ENCODE data around the gene UCHL1.

UCHL1 gene

DNA sequence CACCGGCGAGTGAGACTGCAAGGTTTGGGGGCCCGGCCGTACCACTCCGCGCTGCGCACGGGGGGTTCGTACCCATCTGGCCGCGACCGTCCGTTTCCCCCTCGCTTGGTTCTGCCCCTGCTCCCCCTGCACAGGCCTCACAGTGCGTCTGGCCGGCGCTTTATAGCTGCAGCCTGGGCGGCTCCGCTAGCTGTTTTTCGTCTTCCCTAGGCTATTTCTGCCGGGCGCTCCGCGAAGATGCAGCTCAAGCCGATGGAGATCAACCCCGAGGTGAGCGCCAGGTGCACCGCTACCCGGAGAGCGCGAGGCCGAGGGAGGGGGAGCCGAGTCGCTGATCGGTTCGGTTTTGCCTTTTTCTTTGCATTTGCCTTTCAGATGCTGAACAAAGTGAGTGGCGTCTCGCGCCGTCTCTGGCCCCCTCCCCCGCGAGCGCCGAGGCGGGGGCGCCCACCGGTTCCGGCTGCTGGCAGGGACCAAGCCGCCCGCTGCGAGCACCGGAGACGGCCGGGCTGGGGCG is at the start of gene UCHL1:
Gene UCHL1 (plus strand): TSS at position 189 of the 517 bp plus-strand sequence. CDS start 49 bp downstream, at position 238.
- no peak for DNase-seq

DNA sequence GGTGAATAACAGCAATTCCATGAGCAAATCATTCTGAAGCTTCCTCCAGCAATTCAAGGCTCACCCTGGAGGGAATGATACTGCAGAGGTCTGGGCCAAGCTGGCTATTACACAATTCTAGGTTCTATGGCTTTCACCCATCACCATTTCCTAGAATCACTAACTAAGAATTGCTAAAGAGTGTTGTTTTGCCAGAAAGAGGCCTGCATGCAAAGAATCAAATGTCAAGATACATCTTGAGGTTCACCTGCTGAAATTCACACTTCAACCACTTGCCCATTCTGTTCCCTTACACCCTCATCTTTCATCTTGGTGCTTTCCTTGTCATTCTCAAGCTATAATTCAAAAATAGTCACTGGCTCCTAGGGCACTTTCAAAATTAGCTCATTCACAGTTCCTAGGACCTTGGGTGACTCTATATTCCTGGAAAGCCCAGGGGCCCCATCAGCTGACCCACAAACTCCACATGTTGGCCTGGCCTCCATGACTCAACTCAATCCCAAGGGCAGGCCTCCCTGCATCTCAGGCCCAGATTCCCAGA is 49.4 kb upstream of the UCHL1 start:
- DNase-seq = no peak

DNA sequence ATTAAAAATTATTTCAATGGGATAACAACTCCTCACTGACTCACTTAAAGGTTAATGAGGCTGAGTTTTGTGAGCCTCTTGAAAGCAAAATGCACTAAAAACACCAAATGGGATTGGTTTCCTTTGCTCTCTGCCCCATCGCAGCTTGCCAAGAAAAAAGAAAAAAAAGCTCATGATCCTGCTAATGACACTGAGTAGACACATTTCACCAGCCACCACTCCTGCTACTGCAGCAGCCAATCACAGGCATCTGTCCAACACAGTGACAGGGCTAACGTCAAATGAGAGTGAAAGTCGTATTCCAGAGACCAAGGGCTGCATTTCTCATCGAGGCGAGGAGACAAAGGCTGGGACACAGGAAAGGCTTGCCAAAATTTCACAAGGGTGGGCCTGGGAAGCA is 47.5 kb upstream of the UCHL1 start:
- no peak for DNase-seq

DNA sequence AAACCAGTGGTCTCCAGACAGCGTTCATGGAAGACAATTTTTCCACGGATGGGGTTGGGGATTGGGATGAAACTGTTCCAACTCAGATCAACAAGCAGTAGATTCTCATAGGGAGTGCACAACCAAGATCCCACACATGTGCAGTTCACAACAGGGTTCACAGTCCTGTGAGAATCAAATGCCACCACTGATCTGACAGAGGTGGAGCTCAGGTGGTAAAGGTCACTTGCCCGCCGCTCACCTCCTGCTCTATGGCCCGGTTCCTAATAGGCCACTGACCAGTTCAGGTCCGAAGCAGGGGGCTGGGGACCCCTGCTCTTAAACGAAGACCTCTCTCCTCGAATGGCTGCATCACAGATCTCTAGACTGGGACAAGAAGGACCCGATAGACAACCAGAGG is 46.8 kb upstream of the UCHL1 start:
- DNase-seq = no peak

DNA sequence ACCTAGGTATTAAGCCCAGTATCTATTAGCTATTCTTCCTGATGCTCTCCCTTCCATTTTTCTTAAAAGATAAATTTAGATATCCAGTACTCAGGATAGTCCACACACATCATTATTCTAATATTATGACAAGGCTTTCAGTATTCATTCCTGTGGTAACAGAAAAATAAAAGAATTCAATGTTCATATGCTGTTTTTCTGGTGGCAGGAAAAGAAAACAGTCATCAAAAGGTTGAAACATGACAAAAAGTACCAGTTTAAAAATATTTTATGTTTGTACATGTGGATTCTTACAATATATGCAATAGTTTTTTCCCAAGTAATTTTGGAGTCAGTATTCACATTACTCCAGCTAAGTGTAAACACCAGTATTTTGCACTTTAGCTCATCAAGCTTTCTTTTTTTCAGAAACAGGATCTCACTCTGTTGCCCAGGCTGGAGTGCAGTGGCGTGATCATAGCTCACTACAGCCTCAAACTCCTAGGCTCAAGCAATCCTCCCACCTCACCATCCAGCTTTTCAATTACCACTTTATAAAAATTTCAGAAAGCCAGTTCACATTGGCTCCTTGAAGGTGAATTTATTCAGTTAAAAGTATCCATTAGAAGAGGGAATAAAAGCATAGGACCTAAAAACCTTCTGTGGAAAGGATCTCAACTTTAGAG is 44.6 kb upstream of the UCHL1 start:
- no peak for DNase-seq

DNA sequence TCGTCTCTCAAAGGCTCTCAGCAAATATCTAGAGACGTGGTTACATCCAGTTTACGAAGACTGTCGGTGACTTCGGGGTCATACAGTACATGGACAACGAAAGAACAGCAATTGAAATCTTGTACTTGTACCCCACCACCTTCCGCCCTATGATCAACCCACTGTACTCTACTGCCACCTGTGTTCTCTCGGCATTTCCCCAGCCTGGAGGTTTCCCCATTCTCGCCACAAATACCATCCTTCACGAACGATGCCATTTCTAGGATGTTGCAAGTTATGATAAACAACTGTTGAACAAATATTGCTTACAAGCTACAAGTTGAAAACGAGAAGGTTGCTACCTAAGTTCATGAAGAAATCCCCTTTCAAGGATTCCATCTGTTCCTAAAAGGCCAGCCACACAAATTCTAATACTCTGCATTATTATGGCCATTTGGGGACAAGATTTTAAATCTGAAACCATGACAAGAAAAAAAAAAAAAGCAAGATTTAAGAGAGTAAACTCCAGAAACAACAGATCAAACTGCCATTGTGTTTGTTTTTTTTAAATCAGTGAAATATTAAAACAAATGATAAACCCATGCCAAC is 44.0 kb upstream of the UCHL1 start:
- DNase-seq = peak in 1 of 2 donors; percentile 4

DNA sequence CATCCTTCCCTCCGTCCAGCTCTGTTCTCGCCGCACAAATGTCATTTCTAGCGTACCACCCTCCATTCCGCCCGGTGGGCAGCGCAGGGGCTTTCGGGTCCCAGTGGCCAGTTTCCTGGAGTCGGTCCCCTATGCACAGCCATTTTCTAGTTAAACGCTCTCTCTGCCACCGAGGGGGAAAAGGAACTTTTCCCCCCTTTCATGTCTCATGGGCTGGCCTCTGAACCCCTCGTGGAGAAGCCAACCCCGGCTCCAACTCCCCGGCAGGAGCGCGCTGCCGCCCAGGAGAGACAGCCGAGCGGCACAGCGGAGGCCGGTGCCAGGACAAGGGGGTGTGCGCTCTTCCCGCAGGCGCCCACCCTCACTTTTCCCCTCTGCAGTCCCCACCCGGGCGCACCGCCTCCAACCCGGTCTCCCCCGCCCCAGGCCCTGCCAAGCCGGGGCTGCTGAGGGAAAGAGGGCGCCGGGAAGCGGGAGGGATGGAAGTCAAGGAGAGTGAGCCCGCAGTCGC is 43.0 kb upstream of the UCHL1 start:
- no peak for DNase-seq

DNA sequence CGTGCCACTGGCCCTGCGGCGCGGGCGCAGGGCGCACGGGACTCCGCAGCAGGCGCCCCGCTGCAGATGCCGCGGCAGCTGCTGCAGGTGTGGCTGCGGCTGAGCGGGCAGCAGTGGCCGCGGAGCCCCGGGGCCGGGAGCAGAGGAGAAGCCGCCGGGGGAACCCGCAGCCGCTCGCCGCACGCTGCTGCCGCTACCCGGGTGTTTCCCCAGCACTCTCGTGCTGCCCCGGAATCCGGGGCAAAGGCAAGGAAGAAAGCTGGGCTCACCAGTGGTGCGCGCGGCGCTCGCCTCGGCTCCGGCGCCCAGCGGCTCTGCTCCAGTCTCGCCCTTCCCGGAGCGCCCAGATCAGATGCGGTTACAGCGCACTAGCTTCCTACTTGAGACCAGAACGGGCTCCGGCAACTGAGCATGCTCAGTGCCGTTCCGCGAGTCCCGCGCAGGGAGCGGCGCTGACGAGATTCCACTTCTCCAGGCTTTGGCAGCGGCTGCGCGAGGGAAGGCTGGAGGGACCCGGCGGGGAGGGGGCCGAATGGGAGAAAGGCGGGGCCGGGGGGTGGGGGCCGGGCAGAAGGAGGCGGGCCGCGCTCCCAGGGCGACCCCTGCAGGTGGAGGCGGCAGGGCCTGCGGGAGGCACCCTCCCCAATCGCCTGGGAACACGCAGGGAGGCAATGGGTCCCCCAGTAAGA is 42.4 kb upstream of the UCHL1 start, which contains the start of gene APBB2:
Gene APBB2 (minus strand): TSS at position 407 of the 689 bp plus-strand sequence. CDS start 181,288 bp downstream, outside the sequence.
- peak; percentile 17 to 22 for DNase-seq

DNA sequence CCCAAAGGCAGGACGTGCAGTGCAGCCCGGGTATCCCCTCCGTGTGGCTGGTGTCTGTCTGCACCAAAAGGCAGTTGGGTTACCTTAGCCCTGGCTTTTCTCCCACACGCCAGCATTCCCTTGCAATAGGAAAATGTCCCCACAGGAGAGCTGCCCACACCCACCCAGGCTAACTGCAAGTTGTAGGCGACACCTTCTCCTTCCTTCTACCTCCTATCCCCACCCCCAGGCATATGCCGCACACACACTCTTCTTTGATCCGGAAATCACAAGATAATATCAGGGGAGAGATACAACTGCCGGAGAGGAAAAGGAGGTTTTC is 41.9 kb upstream of the UCHL1 start:
- DNase-seq = no peak

DNA sequence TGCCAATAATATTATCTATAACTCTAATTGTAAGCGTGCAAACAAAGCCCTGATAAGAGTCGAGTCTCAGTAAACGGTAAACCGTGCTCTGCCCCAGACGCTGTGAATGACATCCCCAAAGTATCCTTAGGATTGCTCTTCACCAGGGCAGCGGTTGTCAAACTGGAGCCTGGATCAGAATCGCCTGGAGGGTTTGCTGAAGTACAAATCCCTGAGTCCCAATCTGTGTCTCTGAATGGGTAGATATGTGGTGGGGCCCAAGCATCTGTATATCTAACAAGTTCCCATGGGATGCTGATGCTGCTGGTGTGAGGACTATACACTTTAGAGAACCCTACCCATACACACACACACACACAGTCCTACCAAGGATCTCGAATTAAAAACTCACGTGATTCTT is 41.6 kb upstream of the UCHL1 start:
- DNase-seq = no peak

DNA sequence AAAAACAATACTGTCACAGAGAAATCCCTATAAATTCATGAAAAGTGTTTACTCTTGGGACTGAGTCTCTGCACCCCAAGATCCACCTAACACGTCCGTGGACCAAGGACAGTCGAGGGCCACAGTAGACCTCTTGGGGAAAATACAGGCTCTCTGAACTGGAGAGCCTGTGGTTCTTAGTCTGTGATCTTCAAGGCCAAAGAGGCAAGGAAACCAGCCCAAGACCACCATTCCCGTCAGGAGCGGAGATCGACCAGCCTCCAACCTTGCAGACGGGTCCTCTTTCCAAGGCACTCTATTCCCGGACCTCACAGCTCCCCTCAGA is 40.8 kb upstream of the UCHL1 start:
- DNase-seq = no peak

DNA sequence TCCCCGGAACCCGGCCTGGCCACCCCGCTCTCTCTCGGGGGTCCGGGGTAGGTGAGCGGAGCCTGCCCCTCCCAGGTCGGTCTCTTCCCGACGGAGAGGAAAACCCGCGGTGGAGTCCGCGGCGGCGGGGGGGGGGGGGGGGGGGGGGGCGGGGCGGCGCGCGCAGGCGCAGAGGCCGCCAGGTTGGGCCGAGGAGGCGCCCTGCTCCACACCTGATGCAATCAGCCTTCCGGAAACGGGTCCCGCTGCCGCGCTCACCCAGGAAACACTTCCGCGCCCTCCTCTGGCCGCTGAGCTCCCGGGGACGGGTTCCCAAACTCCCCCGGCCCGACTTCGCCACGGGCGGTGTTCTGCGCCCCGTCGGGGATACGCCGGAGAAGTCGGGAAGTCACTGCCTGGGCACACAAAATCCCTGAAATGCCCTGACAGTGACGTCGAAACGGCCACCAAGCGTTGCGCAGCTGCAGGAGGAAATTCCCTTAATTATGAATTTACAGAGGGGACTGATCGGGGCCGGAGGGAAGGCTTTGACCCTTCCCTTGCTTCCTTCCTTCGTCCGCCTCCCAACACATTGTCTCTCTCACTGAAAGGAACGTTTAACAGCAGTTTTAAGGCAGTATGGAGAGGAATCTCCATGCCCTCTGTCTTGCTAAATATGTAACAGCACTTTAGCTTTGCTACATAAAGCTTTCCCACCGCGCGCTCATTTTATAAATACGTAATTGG is 40.3 kb upstream of the UCHL1 start:
- peak in 1 of 2 donors; percentile 31 for DNase-seq

DNA sequence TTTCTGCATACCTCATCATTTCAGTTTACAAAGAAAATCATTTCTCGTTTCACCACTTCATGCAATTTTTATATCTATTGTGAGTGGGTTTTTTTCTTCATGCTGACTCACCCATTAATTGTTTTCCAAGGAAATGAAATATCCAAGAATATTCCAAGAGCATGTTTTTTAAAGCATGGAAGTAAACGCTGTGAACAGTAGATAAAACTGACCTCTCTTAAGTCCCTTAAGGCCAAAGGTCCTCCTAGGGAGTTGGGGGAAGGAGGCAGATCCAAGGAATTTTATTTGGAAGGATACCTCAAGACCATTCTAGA is 39.8 kb upstream of the UCHL1 start:
- no peak for DNase-seq

DNA sequence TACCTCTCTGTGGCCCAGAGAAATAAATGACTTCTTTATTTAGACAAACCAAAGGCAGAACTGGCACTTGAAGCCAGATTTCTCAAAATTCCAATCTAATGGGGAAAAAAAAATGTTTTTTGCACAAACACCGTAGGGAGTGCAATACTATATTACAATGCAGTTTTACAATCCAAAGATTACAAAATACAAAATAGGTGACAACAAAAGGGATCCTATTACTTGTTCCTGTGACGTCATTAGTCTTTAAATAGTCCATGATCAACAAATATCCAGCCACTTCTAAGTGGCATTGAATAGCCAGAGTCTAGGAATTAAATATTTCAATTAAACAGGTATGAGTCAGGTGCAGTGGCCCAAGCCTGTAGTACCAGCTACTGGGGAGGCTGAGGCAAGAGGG is 39.4 kb upstream of the UCHL1 start:
- DNase-seq = no peak

DNA sequence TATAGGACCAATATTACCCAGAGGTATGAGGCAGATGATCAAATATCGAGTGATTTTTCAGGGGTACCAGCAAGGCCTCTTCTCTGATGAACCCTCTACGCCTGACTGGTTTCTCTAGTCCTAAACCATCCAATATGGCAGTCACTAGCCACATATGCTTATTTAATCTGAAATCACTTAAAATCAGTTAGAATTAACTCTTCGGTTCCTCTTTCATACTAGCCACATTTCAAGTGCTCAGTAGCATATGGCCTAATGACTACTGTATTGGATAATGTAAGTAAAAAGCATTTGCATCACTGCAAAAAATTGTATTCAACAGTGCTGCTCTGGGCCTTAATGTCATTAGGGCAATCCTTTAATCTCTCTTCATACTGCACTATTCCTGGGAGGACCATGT is 38.0 kb upstream of the UCHL1 start:
- no peak for DNase-seq

DNA sequence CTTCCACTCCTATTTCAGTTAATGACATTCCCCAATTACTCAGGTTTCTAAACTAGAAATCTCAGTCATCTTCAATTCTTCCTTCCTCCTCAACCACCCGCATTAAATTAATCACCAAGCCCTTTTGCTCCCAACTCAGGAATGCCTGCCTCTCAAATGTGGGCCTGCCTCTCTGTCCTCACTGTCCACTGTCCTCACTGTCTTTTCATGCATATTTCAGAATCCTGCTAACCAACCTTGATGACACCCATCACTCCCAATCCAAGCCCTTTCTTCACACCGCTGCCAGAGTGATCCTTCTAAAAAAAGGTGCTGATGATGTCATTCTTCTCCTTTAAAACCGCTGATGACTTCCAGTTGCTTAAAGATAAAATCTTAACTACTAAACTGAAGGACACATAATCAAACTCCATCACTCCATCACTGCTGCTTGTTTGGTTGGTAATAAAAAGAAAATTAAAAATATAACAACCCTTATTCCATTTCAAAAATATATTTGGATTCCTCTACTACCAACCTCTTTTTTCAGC is 37.2 kb upstream of the UCHL1 start:
- no peak for DNase-seq

DNA sequence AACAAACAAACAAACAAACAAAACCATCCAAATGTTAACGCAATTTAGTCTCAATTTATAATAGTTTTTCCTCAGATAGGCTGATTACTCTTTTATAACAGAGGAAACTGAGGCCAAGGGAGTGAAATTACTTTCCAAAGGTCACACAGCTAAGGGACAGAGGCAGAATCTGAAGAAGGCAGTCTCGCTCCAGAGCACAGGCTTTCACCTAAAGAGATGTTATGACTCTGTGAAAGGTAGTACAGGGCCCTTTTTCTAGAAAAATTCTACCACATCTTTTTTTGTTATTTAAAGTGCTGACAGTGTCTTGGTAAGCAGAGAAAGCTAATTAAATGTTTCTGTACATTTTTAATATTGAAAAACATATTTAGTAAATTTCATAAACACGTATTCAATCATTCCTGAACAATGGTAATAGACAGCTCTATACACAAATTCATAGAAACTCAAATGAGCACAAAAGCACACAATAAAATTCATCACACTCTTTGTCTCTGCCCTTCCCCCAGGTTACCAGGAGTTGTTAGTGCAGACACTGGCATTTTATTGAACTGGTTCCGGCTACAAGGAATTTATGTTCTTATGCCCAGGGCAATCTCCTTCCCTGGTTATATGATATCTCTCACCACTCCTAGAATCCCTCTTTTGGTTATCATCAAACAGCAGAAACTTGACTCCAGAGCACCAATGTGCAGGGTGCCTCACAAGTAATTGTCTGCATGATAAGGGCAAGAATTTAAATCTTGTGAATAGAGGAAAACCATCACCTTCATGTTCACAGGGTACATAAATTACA is 34.7 kb upstream of the UCHL1 start:
- no peak for DNase-seq

DNA sequence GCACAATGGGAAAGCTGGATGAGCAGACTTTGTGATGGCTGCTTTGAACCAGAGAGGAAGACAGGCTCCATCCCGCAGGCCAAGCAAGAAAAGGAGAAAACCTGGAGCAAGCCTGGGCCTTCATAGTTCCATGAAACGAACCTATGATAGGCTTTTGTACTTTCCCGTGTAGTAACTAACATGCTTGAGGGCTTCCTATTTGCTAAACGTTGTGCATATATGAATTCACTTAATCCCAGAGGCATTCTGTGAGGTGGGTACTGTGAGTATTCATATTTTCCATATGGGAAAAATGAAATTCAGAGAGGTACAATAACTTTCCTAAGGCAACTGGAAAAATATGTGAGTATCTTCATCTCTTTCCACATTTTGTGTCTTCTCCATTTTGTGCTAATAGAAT is 28.8 kb upstream of the UCHL1 start:
- DNase-seq = no peak

DNA sequence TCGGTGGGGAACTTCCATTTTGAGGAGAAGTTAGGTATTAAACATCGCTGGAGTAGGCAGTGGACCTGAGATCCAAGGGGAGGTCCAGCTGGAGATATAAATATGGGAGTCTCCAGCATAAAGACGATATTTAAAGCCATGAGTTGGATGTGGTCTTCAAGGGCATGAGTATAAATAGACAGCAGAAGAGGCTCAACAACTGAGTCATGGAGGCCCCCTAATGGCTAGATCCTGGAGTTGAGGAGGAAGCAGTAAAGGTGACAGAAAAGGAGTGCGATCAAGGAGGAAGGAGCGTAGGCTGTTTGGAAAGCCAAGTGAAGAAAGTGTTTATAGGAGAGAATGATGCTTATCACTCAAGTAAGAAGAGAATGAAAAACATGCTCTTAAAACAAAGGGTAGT is 24.3 kb upstream of the UCHL1 start:
- no peak for DNase-seq

DNA sequence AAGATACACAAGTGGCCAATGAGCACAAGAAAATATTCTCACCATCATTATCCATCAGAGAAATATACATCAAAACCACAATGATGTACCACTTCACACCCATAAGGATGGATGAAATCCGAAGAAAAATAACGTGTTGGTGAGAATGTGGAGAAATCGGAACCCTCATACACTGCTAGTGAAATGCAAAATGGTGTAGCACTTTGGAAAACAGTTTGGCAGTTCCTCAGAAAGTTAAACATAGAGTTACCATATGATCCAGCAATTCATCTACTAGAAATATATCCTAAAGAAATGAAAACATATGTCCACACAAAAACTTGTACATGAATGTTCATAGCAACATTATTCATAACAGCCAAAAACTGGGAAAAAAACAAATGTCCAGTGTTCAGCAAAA is 23.9 kb upstream of the UCHL1 start:
- no peak for DNase-seq

DNA sequence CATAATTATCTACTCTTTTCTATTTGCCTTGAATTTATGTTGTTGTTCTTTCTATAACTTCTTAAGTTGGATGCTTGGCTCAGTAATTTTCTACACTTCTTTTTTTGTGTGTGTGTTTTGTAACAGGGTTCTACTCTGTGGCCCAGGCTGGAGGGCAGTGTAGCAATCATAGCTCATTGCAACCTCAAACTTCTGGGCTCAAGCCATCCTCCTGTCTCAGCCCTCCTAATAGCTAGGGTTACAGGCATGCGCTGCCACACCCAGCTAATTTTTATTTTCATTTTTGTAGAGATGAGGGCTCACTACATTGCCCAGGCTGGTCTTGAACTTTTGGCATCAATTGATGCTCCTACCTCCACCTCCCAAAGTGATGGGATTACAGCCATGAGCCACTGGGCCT is 20.7 kb upstream of the UCHL1 start:
- no peak for DNase-seq

DNA sequence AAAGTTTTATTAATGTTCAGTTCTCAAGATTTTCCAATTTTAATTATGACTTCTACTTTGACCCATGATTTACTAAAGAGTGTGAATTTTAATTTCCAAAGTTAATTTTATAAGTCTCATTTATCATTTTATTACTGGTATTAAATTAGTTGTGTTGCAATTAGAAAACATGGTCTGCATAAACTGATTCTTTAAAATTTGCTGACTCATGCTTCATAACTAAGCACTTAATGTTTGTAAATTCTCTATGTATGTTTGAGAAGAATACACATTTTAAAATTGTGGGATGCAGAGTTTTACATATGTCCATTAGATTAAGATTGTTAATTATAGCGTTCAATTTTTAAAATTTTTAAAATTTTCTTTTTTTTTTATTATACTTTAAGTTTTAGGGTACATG is 20.2 kb upstream of the UCHL1 start:
- no peak for DNase-seq
